Kidney (tissue), 14 donors: Measurements from ENCODE around the gene HS1BP3. TPM values are rescaled to one million over a fixed set of nuclear protein-coding genes. Genes with fewer than 3 reads are reported as not detected.

Experiments used
- DNase-seq, 5 donors: peaks; one replicate each; pipeline ENCODE4 v3.0.0-alpha.2; 2013 to 2020
- FAIRE-seq: peaks from 2 replicates; lab custom pipeline; 2012; peaks lifted over from hg19 to GRCh38; lab: Jason Lieb, UNC
- H3K27ac ChIP-seq, 2 donors: one replicate each; pipeline ENCODE4 v1.7.0; 2013; ENCODE audit warnings: low read depth in 2 of 2, low read length in 2 of 2, inconsistent platforms in 1 of 2
- H3K27me3 ChIP-seq: one replicate; pipeline ENCODE4 v1.7.1; 2013; ENCODE audit warnings: low read length, inconsistent platforms; ENCODE audit not compliant: control insufficient read depth, insufficient read depth
- H3K36me3 ChIP-seq, 3 donors: one replicate each; pipeline versions ENCODE4 v1.7.0 to v1.7.1; 2013; ENCODE audit warnings: low read length in 3 of 3, control low read depth in 1 of 3, inconsistent platforms in 1 of 3; ENCODE audit not compliant: insufficient read depth in 3 of 3, control insufficient read depth in 2 of 3
- H3K4me1 ChIP-seq, 3 donors: one replicate each; pipeline versions ENCODE4 v1.7.0 to v1.7.1; 2013; ENCODE audit warnings: low read length in 3 of 3, inconsistent platforms in 1 of 3, low read depth in 1 of 3; ENCODE audit not compliant: control insufficient read depth in 2 of 3, insufficient read depth in 2 of 3
- H3K4me3 ChIP-seq, 3 donors: one replicate each; pipeline versions ENCODE4 v1.7.0 to v1.8.1; 2013; ENCODE audit warnings: low read length in 3 of 3, control low read depth in 1 of 3, inconsistent platforms in 1 of 3
- H3K9ac ChIP-seq, 3 donors: one replicate each; pipeline versions ENCODE4 v1.7.0 to v1.7.1; 2013; ENCODE audit warnings: low read length in 3 of 3, control low read depth in 1 of 3, inconsistent platforms in 1 of 3
- H3K9me3 ChIP-seq, 3 donors: one replicate each; pipeline versions ENCODE4 v1.7.0 to v1.7.1; 2013; ENCODE audit warnings: low read length in 3 of 3, control low read depth in 1 of 3, inconsistent platforms in 1 of 3; ENCODE audit not compliant: control insufficient read depth in 2 of 3, insufficient read depth in 1 of 3
- intact Hi-C: fragments of 100-400 bp; cut with DNase I; formaldehyde crosslinking; loops from one replicate; pipeline ENCODE4 v1.11.1; 2022
- polyA plus RNA-seq: library from polyadenylated mRNA; stranded (reverse); fragments of 350-450 nt; fragmentation: Illumina TruSeq; extraction: RNeasy Lipid Tissue Mini Kit (QIAGEN cat#74804); gene quantifications from one replicate; pipeline ENCODE4 v1.2.3, GENCODE V29; 2014; ENCODE audit warnings: low read depth, low replicate concordance; ENCODE audit not compliant: insufficient read depth
- total RNA-seq: library from RNA; stranded (reverse); fragmentation: NEBNext Ultra II Directional; extraction: Animal tissue kit (Norgen Biotek cat#: 25700); gene quantifications from one replicate; pipeline ENCODE4 v1.2.1, GENCODE V29; 2021
- TF ChIP-seq, protein P1 (sequence below): IDR thresholded peaks from 3 replicates; pipeline ENCODE4 v1.5.1; 2012; ENCODE audit warnings: mild to moderate bottlenecking, moderate library complexity, borderline replicate concordance; ENCODE audit not compliant: insufficient read depth; ENCODE audit errors: extremely low read depth
- donor health status: control.
- donor health status: control.
- donor health status: control.
- donor health status: control.
- donor health status: control.
- donor health status: DM: yes; HTN: yes; CAD: no.
- donor health status: Normal renal cell carcinoma (clear cell type).

HS1BP3 gene
- total and polyA plus RNA-seq, 2 donors from 2014 or later: 35.5 to 37.5 TPM

DNA sequence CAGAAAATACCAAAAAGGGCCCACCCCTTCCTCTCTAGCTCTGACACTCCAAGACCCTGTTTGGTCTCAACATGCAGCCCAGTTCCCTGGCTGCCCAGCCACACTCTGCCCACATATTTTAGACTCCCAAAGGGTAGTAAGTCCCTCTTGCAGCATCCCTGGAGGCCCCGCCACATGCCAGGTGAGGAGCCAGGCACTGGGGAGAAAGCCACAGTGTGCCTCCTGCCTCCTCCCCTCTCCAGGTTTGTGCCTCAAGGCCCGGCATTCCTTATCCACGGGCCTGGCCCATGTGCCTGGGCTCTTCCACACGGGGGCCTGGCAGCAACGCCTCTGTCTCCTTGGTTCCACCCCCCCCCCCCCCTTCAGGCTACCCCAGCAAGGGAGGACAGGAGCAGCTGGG lies 75.5 kb downstream of the HS1BP3 start:
- FAIRE-seq: no peak
- Histone ChIP-seq H3K4me1 (peaks cover 3 to 78% (median 57%) of the 10 kb centered on the region in 3 donors), H3K9me3 (no peaks in the 10 kb centered on the region), H3K36me3 (no peaks in the 10 kb centered on the region), H3K27me3 (no peaks in the 10 kb centered on the region), H3K4me3 (no peak overlapping the region), H3K9ac (no peak overlapping the region), H3K27ac (peak overlapping the region in 1 of 2 donors; percentile 16)
- intact Hi-C loops: no loop called here
- TF ChIP-seq, protein P1, sequence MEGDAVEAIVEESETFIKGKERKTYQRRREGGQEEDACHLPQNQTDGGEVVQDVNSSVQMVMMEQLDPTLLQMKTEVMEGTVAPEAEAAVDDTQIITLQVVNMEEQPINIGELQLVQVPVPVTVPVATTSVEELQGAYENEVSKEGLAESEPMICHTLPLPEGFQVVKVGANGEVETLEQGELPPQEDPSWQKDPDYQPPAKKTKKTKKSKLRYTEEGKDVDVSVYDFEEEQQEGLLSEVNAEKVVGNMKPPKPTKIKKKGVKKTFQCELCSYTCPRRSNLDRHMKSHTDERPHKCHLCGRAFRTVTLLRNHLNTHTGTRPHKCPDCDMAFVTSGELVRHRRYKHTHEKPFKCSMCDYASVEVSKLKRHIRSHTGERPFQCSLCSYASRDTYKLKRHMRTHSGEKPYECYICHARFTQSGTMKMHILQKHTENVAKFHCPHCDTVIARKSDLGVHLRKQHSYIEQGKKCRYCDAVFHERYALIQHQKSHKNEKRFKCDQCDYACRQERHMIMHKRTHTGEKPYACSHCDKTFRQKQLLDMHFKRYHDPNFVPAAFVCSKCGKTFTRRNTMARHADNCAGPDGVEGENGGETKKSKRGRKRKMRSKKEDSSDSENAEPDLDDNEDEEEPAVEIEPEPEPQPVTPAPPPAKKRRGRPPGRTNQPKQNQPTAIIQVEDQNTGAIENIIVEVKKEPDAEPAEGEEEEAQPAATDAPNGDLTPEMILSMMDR: no peak
- DNase-seq: peak in 1 of 5 donors; percentile 48

DNA sequence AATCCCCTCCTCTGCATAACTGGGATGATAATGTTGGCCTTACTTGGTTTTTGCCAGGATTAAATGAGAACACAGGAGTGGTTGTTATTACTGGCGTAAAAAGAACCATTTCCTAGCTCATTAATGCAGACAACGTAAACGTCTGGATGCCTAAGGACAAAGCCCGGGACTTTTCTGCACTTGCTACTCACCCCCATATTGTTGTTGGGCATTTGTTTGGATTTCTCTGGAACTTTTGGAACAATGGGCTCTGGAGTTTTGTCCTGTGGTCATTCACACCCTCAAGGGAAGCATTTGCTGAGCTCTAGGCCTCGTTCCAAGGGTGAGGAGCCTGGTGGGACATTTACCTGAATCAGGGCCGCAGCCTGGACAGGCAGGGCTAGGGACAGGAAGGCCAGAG lies 76.0 kb downstream of the HS1BP3 start:
- Histone ChIP-seq H3K4me3 (no peak overlapping the region), H3K9me3 (no peaks in the 10 kb centered on the region), H3K27me3 (no peaks in the 10 kb centered on the region), H3K4me1 (peaks cover 3 to 77% (median 56%) of the 10 kb centered on the region in 3 donors), H3K9ac (no peak overlapping the region), H3K27ac (peak overlapping the region in 1 of 2 donors; percentile 16), H3K36me3 (no peaks in the 10 kb centered on the region)
- peak in 1 of 5 donors; percentile 35 for DNase-seq
- TF ChIP-seq, protein P1: no peak
- no peak for FAIRE-seq
- intact Hi-C loops: no loop called here

DNA sequence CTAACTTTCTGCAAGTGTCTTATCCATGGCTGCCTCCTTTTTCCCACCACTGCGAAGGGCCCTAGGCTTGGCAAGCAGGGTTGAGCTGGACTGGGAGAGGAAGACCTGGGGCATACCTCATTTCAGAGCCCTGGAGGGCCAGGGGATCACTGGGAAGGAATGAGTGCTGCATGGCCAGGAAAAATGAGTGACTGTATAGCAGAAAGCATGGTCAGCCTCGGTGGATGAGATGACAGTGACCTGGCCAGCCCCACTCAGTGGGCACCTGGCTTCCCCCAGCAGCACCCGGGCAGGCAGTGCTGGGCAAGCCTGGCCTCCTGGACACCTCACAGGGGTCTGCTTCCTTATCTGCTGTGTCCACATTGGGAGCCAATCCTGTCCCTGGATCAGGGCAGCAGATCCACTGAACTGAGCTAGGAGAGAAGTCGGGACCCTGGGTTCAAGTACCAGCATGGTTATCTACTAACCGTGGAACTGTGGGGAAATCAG lies 76.4 kb downstream of the HS1BP3 start:
- intact Hi-C loops: no loop called here
- FAIRE-seq (no peak), DNase-seq (peak in 1 of 5 donors; percentile 48)
- Histone ChIP-seq H3K4me3 (no peak overlapping the region), H3K9ac (no peak overlapping the region), H3K36me3 (no peaks in the 10 kb centered on the region), H3K27ac (peak overlapping the region; percentile 47 to 57), H3K27me3 (no peaks in the 10 kb centered on the region), H3K4me1 (peaks cover under 1 to 77% (median 56%) of the 10 kb centered on the region in 3 donors), H3K9me3 (no peaks in the 10 kb centered on the region)
- TF ChIP-seq, protein P1: no peak
